Liver (tissue), 9 donors: Measurements from ENCODE around the gene IL22RA1. TPM values are rescaled to one million over a fixed set of nuclear protein-coding genes. Genes with fewer than 3 reads are reported as not detected.
A peak's percentile ranks its signal among the peaks of the same experiment; 100 is the strongest.

ENCODE experiments used
- DNase-seq: peaks from one replicate; pipeline ENCODE4 v3.0.0-alpha.2; 2017; ENCODE audit warnings: low spot score
- H3K27ac ChIP-seq, 2 donors: one replicate each; pipeline ENCODE4 v1.7.0; 2013; ENCODE audit warnings: inconsistent platforms in 2 of 2, low read length in 2 of 2, control low read depth in 1 of 2, low read depth in 1 of 2, mild to moderate bottlenecking in 1 of 2
- H3K27me3 ChIP-seq, 4 donors: one replicate each; pipeline versions ENCODE4 v1.6.1 to v1.7.0; 2013; ENCODE audit warnings: low read length in 3 of 4, inconsistent platforms in 1 of 4, mild to moderate bottlenecking in 1 of 4, moderate library complexity in 1 of 4; ENCODE audit not compliant: control insufficient read depth in 4 of 4, insufficient read depth in 4 of 4
- H3K36me3 ChIP-seq, 4 donors: one replicate each; pipeline versions ENCODE4 v1.6.1 to v1.7.0; 2013; ENCODE audit warnings: low read length in 3 of 4, mild to moderate bottlenecking in 3 of 4, low read depth in 1 of 4, moderate library complexity in 1 of 4; ENCODE audit not compliant: control insufficient read depth in 4 of 4, insufficient read depth in 3 of 4
- H3K4me1 ChIP-seq, 4 donors: one replicate each; pipeline versions ENCODE4 v1.6.1 to v1.7.0; 2013; ENCODE audit warnings: low read length in 3 of 4, mild to moderate bottlenecking in 3 of 4, moderate library complexity in 1 of 4; ENCODE audit not compliant: control insufficient read depth in 4 of 4, insufficient read depth in 4 of 4
- H3K4me3 ChIP-seq, 3 donors: one replicate each; pipeline versions ENCODE4 v1.6.1 to v1.7.0; 2013; ENCODE audit warnings: low read length in 3 of 3, control low read depth in 1 of 3, low read depth in 1 of 3, mild to moderate bottlenecking in 1 of 3
- H3K9ac ChIP-seq, 2 donors: one replicate each; pipeline ENCODE4 v1.7.0; 2013; ENCODE audit warnings: low read length in 2 of 2, mild to moderate bottlenecking in 2 of 2, moderate library complexity in 2 of 2, control low read depth in 1 of 2, low read depth in 1 of 2
- H3K9me3 ChIP-seq, 4 donors: one replicate each; pipeline versions ENCODE4 v1.6.1 to v1.7.0; 2013; ENCODE audit warnings: low read length in 3 of 4; ENCODE audit not compliant: control insufficient read depth in 4 of 4
- EGR1 ChIP-seq, 2 donors: IDR thresholded peaks; 2 replicates each; pipeline ENCODE4 v1.6.1; 2016 to 2018; ENCODE audit warnings: antibody characterized with exemption in 2 of 2, low read depth in 2 of 2
- FOXA1 ChIP-seq: IDR thresholded peaks from 2 replicates; pipeline ENCODE4 v1.6.1; 2016; ENCODE audit warnings: antibody characterized with exemption
- FOXA2 ChIP-seq: IDR thresholded peaks from 2 replicates; pipeline ENCODE4 v1.6.1; 2016; ENCODE audit warnings: antibody characterized with exemption
- GABPA ChIP-seq, 2 donors: IDR thresholded peaks in 1 of 2; conservative IDR thresholded peaks in 1 of 2; 2 replicates each; pipeline ENCODE4 v1.6.1; 2016; ENCODE audit warnings: antibody characterized with exemption in 2 of 2, mild to moderate bottlenecking in 1 of 2, moderate library complexity in 1 of 2
- HNF4A ChIP-seq, 2 donors: conservative IDR thresholded peaks; 2 replicates each; pipeline ENCODE4 v1.6.1; 2016; ENCODE audit warnings: antibody characterized with exemption in 2 of 2, mild to moderate bottlenecking in 2 of 2
- HNF4G ChIP-seq: IDR thresholded peaks from 2 replicates; pipeline ENCODE4 v1.6.1; 2016; ENCODE audit warnings: antibody characterized with exemption
- JUND ChIP-seq, 2 donors: IDR thresholded peaks; 2 replicates each; pipeline ENCODE4 v1.6.1; 2016; ENCODE audit warnings: antibody characterized with exemption in 2 of 2
- MAX ChIP-seq: IDR thresholded peaks from 2 replicates; pipeline ENCODE4 v1.6.1; 2016; ENCODE audit warnings: antibody characterized with exemption
- RAD21 ChIP-seq, 2 donors: IDR thresholded peaks; 2 replicates each; pipeline ENCODE4 v1.6.1; 2016; ENCODE audit warnings: antibody characterized with exemption in 2 of 2, mild to moderate bottlenecking in 2 of 2
- RXRA ChIP-seq, 2 donors: IDR thresholded peaks; 2 replicates each; pipeline ENCODE4 v1.6.1; 2017 to 2018; ENCODE audit warnings: antibody characterized with exemption in 2 of 2, mild to moderate bottlenecking in 1 of 2
- SP1 ChIP-seq: IDR thresholded peaks from 2 replicates; pipeline ENCODE4 v1.6.1; 2018; ENCODE audit warnings: antibody characterized with exemption, mild to moderate bottlenecking
- TAF1 ChIP-seq: conservative IDR thresholded peaks from 2 replicates; pipeline ENCODE4 v1.6.1; 2016; ENCODE audit warnings: antibody characterized with exemption, mild to moderate bottlenecking
- WGBS: extraction: QIAGEN DNeasy Blood & Tissue Kit; methylation state at CpG from one replicate; pipeline ENCODE4 v1.1.7; 2013; 5-methylcytosine and 5-hydroxymethylcytosine counted together
- polyA plus RNA-seq, 2 donors: library from polyadenylated mRNA; stranded (reverse) in 1 of 2; unstranded in 1 of 2; fragments of 200-250 nt in 1 of 2; fragments of >200 nt in 1 of 2; fragmentation: Nextera tagmentation in 1 of 2; extraction: Ambion mirVana in 1 of 2; gene quantifications; one replicate each; pipeline versions ENCODE4 v1.2.1 to v1.2.3, GENCODE V29; 2013 to 2015
- total RNA-seq, 2 donors: library from RNA; depleted of rRNA; stranded (reverse); fragments of >200 nt; gene quantifications; one replicate each; pipeline ENCODE4 v1.2.3, GENCODE V29; 2014
- TF ChIP-seq, protein P1 (sequence below): fragments of 150-350 bp; IDR thresholded peaks from 2 replicates; pipeline ENCODE4 v1.5.1; 2017; ENCODE audit warnings: improper control_type of control experiment, low read depth, low read length; ENCODE audit not compliant: missing input control
- TF ChIP-seq, protein P2 (sequence below): IDR thresholded peaks from 2 replicates; pipeline ENCODE4 v1.6.1; 2016; ENCODE audit warnings: antibody characterized with exemption, mild to moderate bottlenecking
- donor health status: healthy.
- donor health status: healthy.
- donor health status: healthy.
- donor health status: healthy.
- donor health status: healthy.

Gene IL22RA1
- total and polyA plus RNA-seq, 4 donors = 2.1 to 4.5 (median 3.4) TPM

GRCh38 chr1:24070821-24071393, 72.0 kb downstream of the IL22RA1 start:
- Histone ChIP-seq H3K27me3 (no peaks in the 10 kb centered on the region), H3K27ac (no peak overlapping the region), H3K9me3 (no peaks in the 10 kb centered on the region), H3K4me1 (peaks cover 0 to 2% (median 0%) of the 10 kb centered on the region in 4 donors), H3K9ac (no peak overlapping the region), H3K4me3 (no peak overlapping the region), H3K36me3 (no peaks in the 10 kb centered on the region)
- peak; percentile 72 for DNase-seq
- 29% methylated on average over 15 of the region's 15 CpGs for WGBS
- TF ChIP-seq EGR1 (IDR thresholded peaks at IDR 0.05; ENCODE audit: low read depth in 2 of 2) (no peak), MAX (no peak), JUND (IDR thresholded peaks at IDR 0.05) (no peak), TAF1 (no peak), HNF4A (conservative IDR thresholded peaks at IDR 0.05) (peak in 1 of 2 donors; percentile 7), GABPA (IDR thresholded peaks at IDR 0.05 in 1 of 2, conservative IDR thresholded peaks at IDR 0.05 in 1 of 2) (no peak), RXRA (IDR thresholded peaks at IDR 0.05) (peak in 1 of 2 donors; percentile 26), RAD21 (IDR thresholded peaks at IDR 0.05) (peak; percentile 92 to 97), FOXA1 (no peak), FOXA2 (no peak), SP1 (no peak), HNF4G (no peak)
- TF ChIP-seq, protein P1, sequence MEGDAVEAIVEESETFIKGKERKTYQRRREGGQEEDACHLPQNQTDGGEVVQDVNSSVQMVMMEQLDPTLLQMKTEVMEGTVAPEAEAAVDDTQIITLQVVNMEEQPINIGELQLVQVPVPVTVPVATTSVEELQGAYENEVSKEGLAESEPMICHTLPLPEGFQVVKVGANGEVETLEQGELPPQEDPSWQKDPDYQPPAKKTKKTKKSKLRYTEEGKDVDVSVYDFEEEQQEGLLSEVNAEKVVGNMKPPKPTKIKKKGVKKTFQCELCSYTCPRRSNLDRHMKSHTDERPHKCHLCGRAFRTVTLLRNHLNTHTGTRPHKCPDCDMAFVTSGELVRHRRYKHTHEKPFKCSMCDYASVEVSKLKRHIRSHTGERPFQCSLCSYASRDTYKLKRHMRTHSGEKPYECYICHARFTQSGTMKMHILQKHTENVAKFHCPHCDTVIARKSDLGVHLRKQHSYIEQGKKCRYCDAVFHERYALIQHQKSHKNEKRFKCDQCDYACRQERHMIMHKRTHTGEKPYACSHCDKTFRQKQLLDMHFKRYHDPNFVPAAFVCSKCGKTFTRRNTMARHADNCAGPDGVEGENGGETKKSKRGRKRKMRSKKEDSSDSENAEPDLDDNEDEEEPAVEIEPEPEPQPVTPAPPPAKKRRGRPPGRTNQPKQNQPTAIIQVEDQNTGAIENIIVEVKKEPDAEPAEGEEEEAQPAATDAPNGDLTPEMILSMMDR = peak; percentile 85
- TF ChIP-seq, protein P2, sequence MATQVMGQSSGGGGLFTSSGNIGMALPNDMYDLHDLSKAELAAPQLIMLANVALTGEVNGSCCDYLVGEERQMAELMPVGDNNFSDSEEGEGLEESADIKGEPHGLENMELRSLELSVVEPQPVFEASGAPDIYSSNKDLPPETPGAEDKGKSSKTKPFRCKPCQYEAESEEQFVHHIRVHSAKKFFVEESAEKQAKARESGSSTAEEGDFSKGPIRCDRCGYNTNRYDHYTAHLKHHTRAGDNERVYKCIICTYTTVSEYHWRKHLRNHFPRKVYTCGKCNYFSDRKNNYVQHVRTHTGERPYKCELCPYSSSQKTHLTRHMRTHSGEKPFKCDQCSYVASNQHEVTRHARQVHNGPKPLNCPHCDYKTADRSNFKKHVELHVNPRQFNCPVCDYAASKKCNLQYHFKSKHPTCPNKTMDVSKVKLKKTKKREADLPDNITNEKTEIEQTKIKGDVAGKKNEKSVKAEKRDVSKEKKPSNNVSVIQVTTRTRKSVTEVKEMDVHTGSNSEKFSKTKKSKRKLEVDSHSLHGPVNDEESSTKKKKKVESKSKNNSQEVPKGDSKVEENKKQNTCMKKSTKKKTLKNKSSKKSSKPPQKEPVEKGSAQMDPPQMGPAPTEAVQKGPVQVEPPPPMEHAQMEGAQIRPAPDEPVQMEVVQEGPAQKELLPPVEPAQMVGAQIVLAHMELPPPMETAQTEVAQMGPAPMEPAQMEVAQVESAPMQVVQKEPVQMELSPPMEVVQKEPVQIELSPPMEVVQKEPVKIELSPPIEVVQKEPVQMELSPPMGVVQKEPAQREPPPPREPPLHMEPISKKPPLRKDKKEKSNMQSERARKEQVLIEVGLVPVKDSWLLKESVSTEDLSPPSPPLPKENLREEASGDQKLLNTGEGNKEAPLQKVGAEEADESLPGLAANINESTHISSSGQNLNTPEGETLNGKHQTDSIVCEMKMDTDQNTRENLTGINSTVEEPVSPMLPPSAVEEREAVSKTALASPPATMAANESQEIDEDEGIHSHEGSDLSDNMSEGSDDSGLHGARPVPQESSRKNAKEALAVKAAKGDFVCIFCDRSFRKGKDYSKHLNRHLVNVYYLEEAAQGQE = no peak

- WGBS = 79% methylated on average over 7 of the region's 7 CpGs
- no peak overlapping the region for H3K27ac ChIP-seq
These were observed 73.1 kb downstream of the IL22RA1 start for GRCh38 chr1:24069817-24070216.

More at GRCh38 chr1:24069817-24070216, 73.1 kb downstream of the IL22RA1 start:
- Histone ChIP-seq H3K4me1 (peaks cover 0 to 2% (median 0%) of the 10 kb centered on the region in 4 donors), H3K36me3 (no peaks in the 10 kb centered on the region), H3K27me3 (no peaks in the 10 kb centered on the region), H3K4me3 (no peak overlapping the region), H3K9ac (no peak overlapping the region), H3K9me3 (no peaks in the 10 kb centered on the region)
- TF ChIP-seq TAF1 (no peak), RXRA (IDR thresholded peaks at IDR 0.05) (no peak)
- DNase-seq = no peak

Other genes starting within 250 kb of the IL22RA1 start
- gene CNR2, start 229.8 kb downstream of the IL22RA1 start, total RNA-seq = under 1 TPM; 0.08 to 0.28 TPM
- under 1 TPM; 0.03 to 0.10 TPM for gene CNR2, start 229.8 kb downstream of the IL22RA1 start, polyA plus RNA-seq
- gene PNRC2, start 183.3 kb downstream of the IL22RA1 start, total RNA-seq = 10 to 100 TPM; 46.5 to 63.6 TPM
- 10 to 100 TPM; 24.9 to 26.0 TPM for gene PNRC2, start 183.3 kb downstream of the IL22RA1 start, polyA plus RNA-seq
- gene SRSF10, start 162.8 kb downstream of the IL22RA1 start, total RNA-seq = 10 to 100 TPM; 58.8 to 77.5 TPM
- 10 to 100 TPM; 29.9 to 68.7 TPM for gene SRSF10, start 162.8 kb downstream of the IL22RA1 start, polyA plus RNA-seq
- gene MYOM3, start 31.0 kb downstream of the IL22RA1 start, total RNA-seq = under 1 TPM; 0.05 to 0.17 TPM
- gene MYOM3, start 31.0 kb downstream of the IL22RA1 start, polyA plus RNA-seq = under 1 TPM in 1 of 2 donors, not detected in 1; 0.01 TPM
- 1 to 10 TPM; 2.2 to 6.4 TPM for gene IFNLR1, start 44.1 kb upstream of the IL22RA1 start, total RNA-seq
- 1 to 10 TPM; 2.9 to 4.1 TPM for gene IFNLR1, start 44.1 kb upstream of the IL22RA1 start, polyA plus RNA-seq
- gene GRHL3, start 176.2 kb upstream of the IL22RA1 start, total RNA-seq = under 1 TPM; 0.08 to 0.09 TPM
- under 1 TPM; 0.07 to 0.09 TPM for gene GRHL3, start 176.2 kb upstream of the IL22RA1 start, polyA plus RNA-seq